ENCODE results near the gene PRTG. TPM values are rescaled to one million over a fixed set of nuclear protein-coding genes. Genes with fewer than 3 reads are reported as not detected.

The PRTG gene
- total RNA-seq, 1 experiment from 2014 or later = 39.1 TPM

DNA sequence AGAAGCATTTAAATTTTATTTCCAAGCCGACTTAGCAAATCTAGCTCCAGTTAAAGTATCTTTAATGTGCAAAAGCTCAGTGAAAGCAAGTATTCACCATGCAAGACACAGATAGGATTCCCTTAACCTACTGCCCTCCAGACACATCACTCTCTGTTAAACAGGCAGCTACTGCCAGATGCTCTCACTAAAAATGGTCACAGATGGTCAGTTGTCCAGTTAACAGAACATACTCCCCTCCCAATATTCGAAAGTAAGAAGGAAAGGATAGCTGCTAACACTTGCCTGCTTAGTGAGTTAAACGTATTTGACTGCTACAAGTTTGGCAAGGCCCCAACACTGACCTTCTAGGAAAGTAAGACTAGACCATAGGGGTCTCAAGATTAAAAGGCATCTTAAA, 73.7 kb downstream of the PRTG start:
- TF ChIP-seq, protein P1, sequence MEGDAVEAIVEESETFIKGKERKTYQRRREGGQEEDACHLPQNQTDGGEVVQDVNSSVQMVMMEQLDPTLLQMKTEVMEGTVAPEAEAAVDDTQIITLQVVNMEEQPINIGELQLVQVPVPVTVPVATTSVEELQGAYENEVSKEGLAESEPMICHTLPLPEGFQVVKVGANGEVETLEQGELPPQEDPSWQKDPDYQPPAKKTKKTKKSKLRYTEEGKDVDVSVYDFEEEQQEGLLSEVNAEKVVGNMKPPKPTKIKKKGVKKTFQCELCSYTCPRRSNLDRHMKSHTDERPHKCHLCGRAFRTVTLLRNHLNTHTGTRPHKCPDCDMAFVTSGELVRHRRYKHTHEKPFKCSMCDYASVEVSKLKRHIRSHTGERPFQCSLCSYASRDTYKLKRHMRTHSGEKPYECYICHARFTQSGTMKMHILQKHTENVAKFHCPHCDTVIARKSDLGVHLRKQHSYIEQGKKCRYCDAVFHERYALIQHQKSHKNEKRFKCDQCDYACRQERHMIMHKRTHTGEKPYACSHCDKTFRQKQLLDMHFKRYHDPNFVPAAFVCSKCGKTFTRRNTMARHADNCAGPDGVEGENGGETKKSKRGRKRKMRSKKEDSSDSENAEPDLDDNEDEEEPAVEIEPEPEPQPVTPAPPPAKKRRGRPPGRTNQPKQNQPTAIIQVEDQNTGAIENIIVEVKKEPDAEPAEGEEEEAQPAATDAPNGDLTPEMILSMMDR (IDR thresholded peaks at IDR 0.05; ENCODE audit: insufficient read depth in 1 of 2, low read depth in 1 of 2, low read length in 1 of 2, severe bottlenecking in 1 of 2, unreplicated experiment in 1 of 2) = no peak
- Mint-ChIP-seq H3K27ac (ENCODE audit: unreplicated experiment) (no peak overlapping the region), H3K9me3 (ENCODE audit: unreplicated experiment) (no peaks in the 10 kb centered on the region), H3K36me3 (ENCODE audit: insufficient read depth, unreplicated experiment) (peaks cover 9% of the 10 kb centered on the region), H3K4me1 (ENCODE audit: low read depth, unreplicated experiment) (no peaks in the 10 kb centered on the region), H3K4me3 (ENCODE audit: unreplicated experiment) (no peak overlapping the region), H3K27me3 (ENCODE audit: insufficient read depth, unreplicated experiment) (no peaks in the 10 kb centered on the region)
- intact Hi-C loops (cut with micrococcal nuclease; ENCODE audit: unreplicated experiment) = no loop called here
- Histone ChIP-seq H3K27me3 (replicated peaks; ENCODE audit: control insufficient read depth, insufficient read depth, low read length) (no peaks in the 10 kb centered on the region), H3K4me1 (0 out of 2 replicates have a peak, but pooled peaks cover 3% of the 10 kb centered on the region), H3K4me3 (ENCODE audit: low read depth, low read length) (no peak overlapping the region), H3K9me3 (no peaks in the 10 kb centered on the region), H3K36me3 (ENCODE audit: control insufficient read depth, insufficient read depth, low read length) (no peaks in the 10 kb centered on the region)
- ChIA-PET POLR2A (no interaction called here), CTCF (no interaction called here)
- DNase-seq = no peak
- no TSS peak for BruUV-seq (replicated peaks)

DNA sequence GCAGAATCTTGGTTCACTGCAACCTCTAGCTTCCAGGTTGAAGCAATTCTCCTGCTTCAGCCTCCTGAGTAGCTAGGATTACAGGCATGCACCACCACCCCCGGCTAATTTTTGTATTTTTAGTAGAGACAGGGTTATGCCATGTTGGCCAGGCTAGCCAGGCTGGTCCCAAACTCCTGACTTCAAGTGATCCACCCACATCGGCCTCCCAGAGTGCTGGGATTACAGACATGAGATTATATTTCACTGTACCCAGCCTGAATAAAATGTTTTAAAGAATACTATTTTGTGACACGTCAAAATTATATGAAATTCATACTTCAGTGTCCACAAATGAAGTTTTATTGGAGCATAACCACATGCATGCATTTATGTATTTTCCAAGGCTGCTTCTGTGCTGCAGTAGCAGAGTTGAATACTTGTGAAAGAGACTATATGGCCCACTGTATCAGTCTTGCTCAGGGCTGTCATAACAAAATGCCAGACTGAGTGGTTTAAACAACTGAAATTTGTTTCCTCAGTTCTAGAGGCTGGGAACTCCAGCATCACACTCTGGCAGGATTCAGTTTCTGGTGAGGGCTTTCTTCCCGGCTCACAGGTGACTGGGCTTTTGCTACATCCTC, 77.2 kb downstream of the PRTG start:
- Mint-ChIP-seq H3K27me3 (ENCODE audit: insufficient read depth, unreplicated experiment) (no peaks in the 10 kb centered on the region), H3K4me3 (ENCODE audit: unreplicated experiment) (no peak overlapping the region), H3K4me1 (ENCODE audit: low read depth, unreplicated experiment) (peaks cover 19% of the 10 kb centered on the region), H3K27ac (ENCODE audit: unreplicated experiment) (no peak overlapping the region), H3K9me3 (ENCODE audit: unreplicated experiment) (no peaks in the 10 kb centered on the region), H3K36me3 (ENCODE audit: insufficient read depth, unreplicated experiment) (peaks cover 22% of the 10 kb centered on the region)
- DNase-seq = no peak
- Histone ChIP-seq H3K9me3 (no peaks in the 10 kb centered on the region), H3K4me1 (peaks cover 26% of the 10 kb centered on the region), H3K4me3 (ENCODE audit: low read depth, low read length) (no peak overlapping the region), H3K27me3 (replicated peaks; ENCODE audit: control insufficient read depth, insufficient read depth, low read length) (no peaks in the 10 kb centered on the region), H3K36me3 (ENCODE audit: control insufficient read depth, insufficient read depth, low read length) (no peaks in the 10 kb centered on the region)
- ChIA-PET POLR2A (no interaction called here), CTCF (interaction anchor here (0.6 kb wide), 1 partner anchor 238 kb away, joined by 4 read pairs; no protein-coding TSS in a partner anchor)
- intact Hi-C loops (cut with micrococcal nuclease; ENCODE audit: unreplicated experiment) = no loop called here
- BruUV-seq (replicated peaks) = no TSS peak
- TF ChIP-seq, protein P1 (IDR thresholded peaks at IDR 0.05; ENCODE audit: insufficient read depth in 1 of 2, low read depth in 1 of 2, low read length in 1 of 2, severe bottlenecking in 1 of 2, unreplicated experiment in 1 of 2) = no peak

DNA sequence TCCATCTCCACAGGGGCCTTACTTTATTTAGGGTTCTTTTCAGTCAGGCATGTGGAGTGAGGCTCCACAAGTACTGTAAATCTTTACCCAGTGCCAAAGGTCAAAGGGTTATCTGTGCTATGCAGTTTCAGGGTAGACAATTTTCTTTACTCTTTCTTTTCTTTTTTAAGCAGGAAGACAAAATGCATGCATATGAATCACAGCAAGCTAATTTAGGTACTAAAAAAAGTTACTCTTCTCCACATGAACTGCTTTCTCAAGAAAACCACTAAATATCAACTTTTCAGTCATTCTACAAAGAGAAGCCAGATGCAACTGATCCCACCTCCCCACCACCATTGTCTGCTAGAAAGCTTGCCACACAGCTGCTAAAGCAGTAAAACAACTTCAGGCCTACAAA, 81.5 kb downstream of the PRTG start:
- Histone ChIP-seq H3K9me3 (no peaks in the 10 kb centered on the region), H3K4me3 (ENCODE audit: low read depth, low read length) (no peak overlapping the region), H3K27me3 (replicated peaks; ENCODE audit: control insufficient read depth, insufficient read depth, low read length) (no peaks in the 10 kb centered on the region), H3K4me1 (peaks cover 32% of the 10 kb centered on the region), H3K36me3 (ENCODE audit: control insufficient read depth, insufficient read depth, low read length) (no peaks in the 10 kb centered on the region)
- POLR2A ChIA-PET = no interaction called here
- Mint-ChIP-seq H3K27ac (ENCODE audit: unreplicated experiment) (peak overlapping the region; percentile 64), H3K4me3 (ENCODE audit: unreplicated experiment) (peak overlapping the region; percentile 21), H3K36me3 (ENCODE audit: insufficient read depth, unreplicated experiment) (peaks cover 20% of the 10 kb centered on the region), H3K27me3 (ENCODE audit: insufficient read depth, unreplicated experiment) (no peaks in the 10 kb centered on the region), H3K4me1 (ENCODE audit: low read depth, unreplicated experiment) (peaks cover 19% of the 10 kb centered on the region), H3K9me3 (ENCODE audit: unreplicated experiment) (no peaks in the 10 kb centered on the region)
- TF ChIP-seq, protein P1 (IDR thresholded peaks at IDR 0.05; ENCODE audit: insufficient read depth in 1 of 2, low read depth in 1 of 2, low read length in 1 of 2, severe bottlenecking in 1 of 2, unreplicated experiment in 1 of 2) = no peak
- no TSS peak for BruUV-seq (replicated peaks)
- intact Hi-C loops (cut with micrococcal nuclease; ENCODE audit: unreplicated experiment) = loop anchor here (1.0 to 5.0 kb wide), 2 partner anchors 76 to 136 kb away; no protein-coding TSS in a partner anchor
- DNase-seq = peak in 1 of 2 experiments; percentile 59
- CTCF ChIA-PET = no interaction called here
